HG02938 (cell line): ENCODE results near the gene RIMBP2.
"Not testable (repeated sequence)": the region's sequence is repeated elsewhere in the genome, so short reads cannot be mapped to it uniquely, and the experiment has no call there.

ENCODE experiments used
- ATAC-seq: cut with Tn5 transposase; IDR thresholded peaks from one replicate; pipeline ENCODE4 v1.9.1; 2021; ENCODE audit warnings: mild to moderate bottlenecking, moderate library complexity; ENCODE audit not compliant: unreplicated experiment

Gene RIMBP2

DNA sequence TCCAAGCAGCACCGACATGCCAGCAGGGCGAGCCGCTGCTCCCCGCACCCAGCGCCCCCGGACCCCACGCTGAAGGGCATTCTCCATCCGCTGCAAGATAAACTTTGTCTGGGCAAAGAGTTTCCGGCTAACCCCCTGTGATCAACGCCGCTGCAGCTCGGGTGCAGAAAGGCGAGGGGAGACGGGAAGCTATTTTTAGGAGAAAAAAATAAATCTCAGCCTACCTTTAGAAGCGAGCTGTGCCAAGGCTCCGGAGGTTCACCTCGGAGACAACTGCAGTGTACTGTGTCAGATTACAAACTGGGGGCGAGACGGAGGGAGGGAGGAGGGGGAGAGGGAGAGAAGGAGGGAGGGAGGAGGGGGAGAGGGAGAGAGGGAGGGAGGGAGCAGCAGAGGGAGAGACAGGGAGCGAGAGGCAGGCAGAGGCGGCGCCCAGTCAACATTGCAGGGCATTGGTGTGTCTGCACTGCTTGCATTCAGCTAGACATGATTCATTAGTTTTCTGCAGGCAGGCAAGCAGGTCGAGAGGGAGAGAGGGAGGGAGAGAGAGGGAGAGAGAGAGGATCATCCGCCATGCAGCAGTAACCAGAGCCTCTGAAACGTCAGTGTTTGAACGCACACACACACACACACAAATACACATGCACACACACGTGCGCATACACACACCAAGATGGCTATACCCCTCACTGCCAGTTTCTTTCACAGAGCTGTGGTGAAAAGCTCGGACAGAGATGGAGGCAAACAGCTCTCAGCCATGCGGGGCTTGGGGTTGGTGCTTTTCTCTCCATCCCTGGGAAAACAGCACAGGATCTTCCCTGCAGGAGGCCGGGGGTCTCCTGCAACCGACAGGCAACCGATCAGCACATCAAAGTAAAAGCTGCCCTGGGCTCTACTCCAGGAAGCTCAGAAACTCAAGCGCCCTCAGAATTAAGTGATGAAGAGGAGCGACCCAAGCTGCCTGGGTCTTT, at the start of gene RIMBP2:
RIMBP2 (minus strand) TSS at position 302 of the 971 bp plus-strand sequence. CDS start 237,286 bp downstream, outside the sequence.
- ATAC-seq: peak; percentile 37

DNA sequence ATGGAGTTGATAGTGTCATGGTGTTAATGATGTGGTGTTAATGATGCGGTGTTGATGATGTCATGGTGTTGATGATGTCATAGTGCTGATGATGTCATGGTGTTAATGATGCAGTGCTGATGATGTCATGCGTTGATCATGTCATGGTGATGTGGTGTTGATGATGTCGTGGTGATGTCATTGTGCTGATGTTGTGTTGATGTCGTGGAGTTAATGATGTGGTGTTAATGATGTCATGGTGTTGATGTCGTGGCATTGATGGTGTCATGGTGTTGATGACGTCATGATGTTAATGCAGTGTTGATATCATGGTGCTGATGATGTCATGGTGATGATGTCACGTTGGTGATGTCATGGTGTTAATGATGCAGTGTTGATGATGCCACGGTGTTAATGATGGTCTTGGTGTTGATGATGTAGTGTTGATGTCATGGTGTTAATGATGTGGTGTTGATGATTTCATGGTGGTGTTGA, 49.1 kb upstream of the RIMBP2 start:
- no peak for ATAC-seq

DNA sequence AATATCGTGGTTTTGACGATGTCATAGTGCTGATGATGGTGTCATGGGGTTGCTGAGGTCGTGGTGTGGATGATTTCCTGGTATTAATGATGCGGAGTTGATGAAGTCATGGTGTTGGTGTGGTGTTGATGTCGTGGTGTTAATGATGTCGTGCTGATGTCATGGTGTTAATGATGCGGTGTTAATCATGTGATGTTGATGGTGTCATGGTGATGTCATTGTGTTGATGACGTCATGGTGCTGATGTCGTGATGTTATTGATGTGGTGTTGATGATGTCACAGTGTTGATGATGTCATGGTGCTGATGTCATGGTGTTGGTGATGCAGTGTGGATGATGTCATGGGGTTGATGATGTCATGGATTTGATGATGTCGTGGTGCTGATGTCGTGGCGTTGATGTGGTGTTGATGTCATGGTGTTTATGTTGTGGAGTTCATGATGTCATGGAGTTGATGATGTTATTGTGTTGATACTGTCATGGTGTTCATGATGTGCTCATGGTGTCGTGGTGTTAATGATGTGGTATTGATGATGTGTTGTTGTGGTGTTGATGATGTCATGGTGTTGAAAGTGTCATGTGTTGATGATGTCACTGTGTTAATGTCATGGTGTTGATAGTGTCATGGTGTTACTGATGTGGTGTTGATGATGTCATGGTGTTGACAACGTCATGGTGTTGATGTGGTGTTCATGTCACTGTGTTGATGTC, 48.5 kb upstream of the RIMBP2 start:
- ATAC-seq: no peak

- no peak for ATAC-seq
Measured at GRCh38 chr12:130764073-130764472, 48.0 kb upstream of the RIMBP2 start.

DNA sequence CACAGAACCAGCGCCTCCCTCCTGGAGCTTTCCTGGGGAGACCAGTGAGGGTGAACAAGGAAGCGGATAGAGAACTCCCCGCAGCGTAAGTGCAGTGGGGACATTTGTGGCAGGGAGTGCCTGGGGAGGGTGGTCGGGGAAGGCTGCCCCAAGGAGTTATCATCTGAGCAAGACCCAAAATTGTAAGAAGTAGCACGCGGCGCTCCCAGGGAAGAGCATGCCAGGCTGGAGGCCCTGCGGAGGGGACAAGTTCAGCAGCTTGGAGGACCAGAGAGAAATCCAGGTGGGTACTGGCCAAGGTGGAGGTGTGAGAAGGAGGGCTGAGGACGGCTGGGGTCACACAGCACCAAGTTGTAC, 46.2 kb upstream of the RIMBP2 start:
- no peak for ATAC-seq

DNA sequence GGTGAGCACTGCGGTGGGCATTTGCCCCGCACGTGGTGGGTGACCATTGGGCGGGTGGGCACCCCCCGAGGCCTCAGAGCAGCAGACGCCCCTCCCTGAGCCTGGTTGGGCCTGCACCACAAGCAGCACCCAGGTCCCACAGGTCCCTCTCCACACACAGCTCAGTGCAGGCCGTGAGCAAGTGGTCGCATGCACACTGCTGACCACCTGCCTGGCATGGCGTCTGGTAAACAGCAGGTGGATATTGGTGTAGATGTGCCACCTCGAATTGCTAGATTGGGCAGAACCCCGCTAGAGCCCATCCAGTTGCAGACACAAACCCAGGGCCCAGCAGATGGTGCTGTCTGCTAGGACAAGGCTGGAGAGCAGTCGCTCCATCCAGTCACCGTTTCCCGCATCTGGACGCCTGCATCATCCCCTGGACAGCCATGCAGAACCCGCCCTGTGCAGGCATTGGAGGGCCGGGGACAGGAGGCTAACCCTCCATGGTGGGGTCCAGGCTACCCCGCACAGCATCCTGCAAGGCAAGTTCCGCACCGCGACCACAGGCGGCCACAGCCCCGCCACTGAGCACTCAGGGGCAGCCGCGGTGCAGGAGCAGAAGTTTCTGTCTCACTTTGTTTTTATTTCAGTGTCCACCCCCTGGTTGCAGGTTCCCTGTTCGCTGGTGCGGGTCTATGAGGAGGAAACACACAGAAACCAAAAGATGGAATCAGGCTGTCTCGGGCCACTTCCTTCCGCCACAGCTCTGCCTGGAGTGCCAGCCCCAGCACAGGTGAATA, 45.6 kb upstream of the RIMBP2 start:
- no peak for ATAC-seq

- no peak for ATAC-seq
Measured at GRCh38 chr12:130754234-130754901, 38.3 kb upstream of the RIMBP2 start.

DNA sequence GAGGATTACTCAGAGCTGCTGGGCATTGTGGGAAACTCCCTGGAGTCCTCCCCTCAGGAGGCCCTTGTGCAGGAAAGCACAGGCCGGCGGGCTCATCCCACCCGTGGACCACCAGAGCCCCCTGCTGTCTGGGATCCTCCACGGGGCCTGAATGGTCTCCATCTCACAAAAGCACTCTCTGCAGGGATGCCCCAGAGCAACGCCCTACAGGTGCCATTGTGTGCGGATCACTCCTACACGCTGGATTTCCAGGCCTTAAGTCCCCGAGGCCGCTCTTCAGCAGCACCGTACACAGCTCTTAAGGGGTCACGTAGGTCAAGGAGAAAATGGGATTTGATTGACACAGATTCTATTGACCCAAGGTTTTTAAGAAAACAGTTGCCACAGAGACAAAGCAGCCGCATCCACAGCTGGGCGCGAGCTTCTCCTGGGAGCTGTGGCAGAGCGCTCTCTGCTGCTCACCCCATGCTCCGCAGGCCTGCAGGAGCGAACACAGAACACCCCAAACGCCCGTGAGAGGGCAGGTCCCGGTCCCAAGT, 36.7 kb upstream of the RIMBP2 start:
- ATAC-seq: no peak

DNA sequence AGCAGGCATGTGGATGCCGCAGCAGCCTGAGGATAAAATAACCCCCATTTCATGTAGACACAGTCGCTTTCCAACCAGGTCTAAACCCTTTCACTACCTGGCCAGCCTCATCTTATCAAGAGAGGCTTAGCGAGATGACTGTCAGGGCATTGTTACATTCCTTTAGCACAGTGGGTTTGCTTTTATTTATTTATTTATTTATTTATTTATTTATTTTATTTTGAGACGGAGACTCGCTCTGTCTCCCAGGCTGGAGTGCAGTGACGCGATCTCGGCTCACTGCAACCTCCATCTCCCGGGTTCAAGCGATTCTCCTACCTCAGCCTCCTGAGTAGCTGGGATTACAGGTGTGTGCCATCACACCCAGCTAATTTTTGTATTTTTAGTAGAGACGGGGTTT, 35.9 kb upstream of the RIMBP2 start:
- ATAC-seq: not testable (repeated sequence)

GRCh38 chr12:130748786-130749185, 32.7 kb upstream of the RIMBP2 start:
- ATAC-seq: no peak

- peak; percentile 90 for ATAC-seq
Measured at GRCh38 chr12:130747867-130748740, 32.0 kb upstream of the RIMBP2 start.

GRCh38 chr12:130746546-130746945, 30.4 kb upstream of the RIMBP2 start:
- no peak for ATAC-seq

GRCh38 chr12:130745921-130746320, 29.8 kb upstream of the RIMBP2 start:
- no peak for ATAC-seq

DNA sequence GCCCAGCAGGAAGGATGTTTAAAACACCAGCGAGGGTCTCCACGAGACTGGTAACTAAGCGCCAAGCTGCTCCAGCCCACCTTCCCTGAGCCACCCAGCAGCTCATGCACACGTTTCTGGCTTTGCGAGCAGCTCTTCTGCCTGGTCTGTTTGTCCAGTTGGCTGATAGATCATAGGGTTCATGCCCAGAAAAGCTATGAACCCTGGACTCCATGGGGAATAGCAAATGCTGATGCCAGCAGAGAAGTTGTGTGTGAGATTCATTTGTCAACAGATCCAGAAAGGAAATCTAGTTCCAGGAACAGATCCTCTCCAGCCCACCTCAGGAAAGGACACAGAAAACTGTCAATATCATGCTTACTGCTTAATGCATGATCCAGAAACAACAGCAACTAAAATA, 28.2 kb upstream of the RIMBP2 start:
- ATAC-seq: no peak

- no peak for ATAC-seq
Measured at GRCh38 chr12:130743606-130744005, 27.5 kb upstream of the RIMBP2 start.

DNA sequence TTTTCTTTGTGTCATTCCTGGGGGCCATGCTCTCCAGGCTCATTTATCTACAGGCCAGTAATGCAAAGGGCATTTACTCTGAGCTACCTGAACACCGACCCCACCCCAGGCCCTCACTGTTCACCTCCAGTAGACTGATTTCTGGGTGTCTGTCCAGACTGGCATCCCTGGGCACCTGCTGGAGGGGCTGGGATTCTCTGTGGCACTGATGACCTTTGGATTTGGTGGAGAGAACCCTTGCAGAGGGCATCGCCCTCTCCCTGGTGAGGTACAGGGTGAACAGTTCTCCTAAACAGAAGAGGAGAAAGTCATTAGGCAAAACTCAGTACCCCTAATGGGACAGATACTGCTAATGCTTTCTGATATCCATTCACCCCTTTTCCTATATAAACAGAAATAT, 27.1 kb upstream of the RIMBP2 start:
- ATAC-seq: no peak

DNA sequence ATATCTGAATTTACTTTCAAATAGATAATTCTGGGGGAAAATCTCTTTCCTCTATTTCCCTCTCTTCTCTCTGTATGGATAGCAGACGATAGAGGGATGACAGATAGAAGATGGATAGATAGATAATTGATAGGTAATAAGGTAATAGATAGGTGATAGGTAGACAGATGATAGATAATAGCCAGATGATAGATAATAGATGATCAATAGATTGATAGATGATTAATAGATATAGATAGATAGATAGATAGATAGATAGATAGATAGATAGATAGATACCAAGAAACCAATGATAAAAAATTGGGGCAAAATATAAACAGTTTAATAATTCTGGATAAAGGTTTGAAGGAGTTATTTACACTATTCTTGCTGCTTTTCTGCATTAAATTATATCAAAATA, 26.6 kb upstream of the RIMBP2 start:
- ATAC-seq: no peak

DNA sequence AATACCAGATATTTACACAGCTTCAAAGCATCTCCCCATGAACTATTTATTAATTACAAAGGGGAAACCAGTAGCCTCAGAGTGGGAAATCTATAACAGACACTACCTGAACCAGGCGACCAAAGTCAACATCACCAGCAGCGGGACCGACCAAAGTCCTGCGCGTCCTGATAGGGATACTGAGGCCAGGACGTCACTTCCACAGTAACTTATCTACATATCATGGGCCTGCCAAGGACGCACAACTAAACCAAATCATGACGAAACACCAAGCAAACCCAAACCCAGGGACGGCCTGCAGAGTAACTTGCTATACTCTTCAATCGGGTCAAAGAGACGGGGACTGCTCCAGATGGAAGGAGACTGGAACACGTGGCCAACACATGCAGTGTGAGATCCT, 26.0 kb upstream of the RIMBP2 start:
- no peak for ATAC-seq

DNA sequence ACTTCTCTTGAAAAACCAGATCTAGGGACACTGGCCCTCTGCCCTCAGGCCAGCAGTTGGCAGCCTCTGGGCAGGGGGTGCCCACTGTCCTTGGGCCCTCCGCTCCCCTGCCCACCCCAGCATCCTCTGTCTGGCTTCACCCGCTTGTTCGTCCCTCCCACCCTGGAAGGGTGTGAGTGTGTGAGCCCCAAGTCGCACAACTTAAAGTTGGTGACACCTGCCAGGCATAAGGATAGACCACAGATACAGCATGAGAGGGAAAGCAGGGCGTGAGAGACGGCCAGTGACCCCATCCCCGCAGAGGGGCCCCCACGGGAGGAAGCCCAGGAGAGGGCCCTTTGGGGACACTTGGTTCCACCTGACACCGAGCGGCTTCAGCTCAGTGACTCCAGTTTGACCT, 23.5 kb upstream of the RIMBP2 start:
- no peak for ATAC-seq
